HT-29 (cell line): ENCODE measurements around the gene EGFLAM. TPM values are rescaled to one million over a fixed set of nuclear protein-coding genes. Genes with fewer than 3 reads are reported as not detected.
"Not testable (repeated sequence)": the region's sequence is repeated elsewhere in the genome, so short reads cannot be mapped to it uniquely, and the experiment has no call there.

ENCODE experiments used
- DNase-seq: peaks from one replicate; pipeline ENCODE4 v3.0.0-alpha.2; 2015; ENCODE audit warnings: low spot score
- total RNA-seq: library from RNA; depleted of rRNA; stranded (reverse); fragments of >200 nt; shearing (Covaris generic); gene quantifications from 2 replicates; pipeline ENCODE4 v1.2.3, GENCODE V29; 2014

The EGFLAM gene
- total RNA-seq, 1 experiment from 2014 or later: not detected

GRCh38 chr5:38329132-38329715 is 70.9 kb downstream of the EGFLAM start:
- DNase-seq: no peak

GRCh38 chr5:38330207-38330606 is 71.8 kb downstream of the EGFLAM start:
- DNase-seq: no peak

GRCh38 chr5:38331831-38332230 is 73.5 kb downstream of the EGFLAM start:
- no peak for DNase-seq

GRCh38 chr5:38333181-38333580 is 74.8 kb downstream of the EGFLAM start:
- DNase-seq: not testable (repeated sequence)

- DNase-seq: no peak
These were observed 80.1 kb downstream of the EGFLAM start for GRCh38 chr5:38338455-38338854.

- no peak for DNase-seq
These were observed 81.1 kb downstream of the EGFLAM start for GRCh38 chr5:38339446-38339845.

GRCh38 chr5:38341056-38341455 is 82.7 kb downstream of the EGFLAM start:
- no peak for DNase-seq

GRCh38 chr5:38341641-38342040 is 83.3 kb downstream of the EGFLAM start:
- no peak for DNase-seq

- DNase-seq: no peak
These were observed 83.9 kb downstream of the EGFLAM start for GRCh38 chr5:38342261-38342660.

GRCh38 chr5:38344891-38345290 is 86.5 kb downstream of the EGFLAM start:
- no peak for DNase-seq

- no peak for DNase-seq
These were observed 88.2 kb downstream of the EGFLAM start for GRCh38 chr5:38346593-38346992.

GRCh38 chr5:38347040-38347763 is 88.8 kb downstream of the EGFLAM start:
- DNase-seq: no peak

- no peak for DNase-seq
These were observed 89.5 kb downstream of the EGFLAM start for GRCh38 chr5:38347896-38348295.

- no peak for DNase-seq
These were observed 102.1 kb downstream of the EGFLAM start for GRCh38 chr5:38360323-38361061.

GRCh38 chr5:38362713-38363112 is 104.4 kb downstream of the EGFLAM start:
- no peak for DNase-seq

- no peak for DNase-seq
These were observed 106.5 kb downstream of the EGFLAM start for GRCh38 chr5:38364825-38365224.

- DNase-seq: no peak
These were observed 109.1 kb downstream of the EGFLAM start for GRCh38 chr5:38367410-38367809.

- DNase-seq: no peak
These were observed 109.6 kb downstream of the EGFLAM start for GRCh38 chr5:38367966-38368365.

- no peak for DNase-seq
These were observed 111.3 kb downstream of the EGFLAM start for GRCh38 chr5:38369692-38370091.

GRCh38 chr5:38370358-38371100 is 112.2 kb downstream of the EGFLAM start:
- no peak for DNase-seq

GRCh38 chr5:38371596-38371995 is 113.2 kb downstream of the EGFLAM start:
- no peak for DNase-seq

- DNase-seq: no peak
These were observed 115.4 kb downstream of the EGFLAM start for GRCh38 chr5:38373743-38374142.
